ENCODE data around the gene SWI5.

The SWI5 gene

GRCh38 chr9:128257086-128257825 lies 18.8 kb upstream of the SWI5 start:
- TF ChIP-seq REST (IDR thresholded peaks at IDR 0.05; ENCODE audit: insufficient read depth in 1 of 2, low read depth in 2 of 2, low read length in 2 of 2) (no peak), FOXP2 (optimal IDR thresholded peaks at IDR 0.05; ENCODE audit: borderline replicate concordance, extremely low read depth, extremely low read length, insufficient read depth) (no peak), TAF1 (IDR thresholded peaks at IDR 0.05; ENCODE audit: borderline replicate concordance, insufficient read depth, low read length) (no peak)

- TF ChIP-seq SIN3A (IDR thresholded peaks at IDR 0.05; ENCODE audit: borderline replicate concordance, insufficient read depth, low read length): no peak
- TF ChIP-seq FOXP2 (optimal IDR thresholded peaks at IDR 0.05; ENCODE audit: borderline replicate concordance, extremely low read depth, extremely low read length, insufficient read depth): no peak
- TF ChIP-seq POLR2AphosphoS5 (IDR thresholded peaks at IDR 0.05; ENCODE audit: low read depth, low read length): no peak
- no peak for TF ChIP-seq REST (IDR thresholded peaks at IDR 0.05; ENCODE audit: insufficient read depth in 1 of 2, low read depth in 2 of 2, low read length in 2 of 2)
- no peak for TF ChIP-seq TAF1 (IDR thresholded peaks at IDR 0.05; ENCODE audit: borderline replicate concordance, insufficient read depth, low read length)
Observed at GRCh38 chr9:128257907-128258306, 18.2 kb upstream of the SWI5 start.

GRCh38 chr9:128258326-128258725 lies 17.8 kb upstream of the SWI5 start:
- TF ChIP-seq POLR2AphosphoS5 (IDR thresholded peaks at IDR 0.05; ENCODE audit: low read depth, low read length) (no peak), FOXP2 (optimal IDR thresholded peaks at IDR 0.05; ENCODE audit: borderline replicate concordance, extremely low read depth, extremely low read length, insufficient read depth) (no peak), REST (IDR thresholded peaks at IDR 0.05; ENCODE audit: insufficient read depth in 1 of 2, low read depth in 2 of 2, low read length in 2 of 2) (no peak), TAF1 (IDR thresholded peaks at IDR 0.05; ENCODE audit: borderline replicate concordance, insufficient read depth, low read length) (no peak), SIN3A (IDR thresholded peaks at IDR 0.05; ENCODE audit: borderline replicate concordance, insufficient read depth, low read length) (no peak)

GRCh38 chr9:128259156-128259555 lies 16.9 kb upstream of the SWI5 start:
- no peak for TF ChIP-seq POLR2AphosphoS5 (IDR thresholded peaks at IDR 0.05; ENCODE audit: low read depth, low read length)
- TF ChIP-seq TAF1 (IDR thresholded peaks at IDR 0.05; ENCODE audit: borderline replicate concordance, insufficient read depth, low read length): no peak
- TF ChIP-seq REST (IDR thresholded peaks at IDR 0.05; ENCODE audit: insufficient read depth in 1 of 2, low read depth in 2 of 2, low read length in 2 of 2): no peak
- TF ChIP-seq SIN3A (IDR thresholded peaks at IDR 0.05; ENCODE audit: borderline replicate concordance, insufficient read depth, low read length): no peak
- no peak for TF ChIP-seq FOXP2 (optimal IDR thresholded peaks at IDR 0.05; ENCODE audit: borderline replicate concordance, extremely low read depth, extremely low read length, insufficient read depth)

Data from PFSK-1 (cell line).